Uterine smooth muscle cell (primary cell): ENCODE data around the gene TAS2R31. TPM values are rescaled to one million over a fixed set of nuclear protein-coding genes. Genes with fewer than 3 reads are reported as not detected.

Experiments
- total RNA-seq: library from RNA; depleted of rRNA; stranded (reverse); fragments of >200 nt; gene quantifications from 2 replicates; pipeline ENCODE4 v1.2.3, GENCODE V29; 2014

Gene TAS2R31, protein sequence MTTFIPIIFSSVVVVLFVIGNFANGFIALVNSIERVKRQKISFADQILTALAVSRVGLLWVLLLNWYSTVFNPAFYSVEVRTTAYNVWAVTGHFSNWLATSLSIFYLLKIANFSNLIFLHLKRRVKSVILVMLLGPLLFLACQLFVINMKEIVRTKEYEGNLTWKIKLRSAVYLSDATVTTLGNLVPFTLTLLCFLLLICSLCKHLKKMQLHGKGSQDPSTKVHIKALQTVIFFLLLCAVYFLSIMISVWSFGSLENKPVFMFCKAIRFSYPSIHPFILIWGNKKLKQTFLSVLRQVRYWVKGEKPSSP
- 5.7 and 8.2 TPM in 2 replicates for total RNA-seq

DNA sequence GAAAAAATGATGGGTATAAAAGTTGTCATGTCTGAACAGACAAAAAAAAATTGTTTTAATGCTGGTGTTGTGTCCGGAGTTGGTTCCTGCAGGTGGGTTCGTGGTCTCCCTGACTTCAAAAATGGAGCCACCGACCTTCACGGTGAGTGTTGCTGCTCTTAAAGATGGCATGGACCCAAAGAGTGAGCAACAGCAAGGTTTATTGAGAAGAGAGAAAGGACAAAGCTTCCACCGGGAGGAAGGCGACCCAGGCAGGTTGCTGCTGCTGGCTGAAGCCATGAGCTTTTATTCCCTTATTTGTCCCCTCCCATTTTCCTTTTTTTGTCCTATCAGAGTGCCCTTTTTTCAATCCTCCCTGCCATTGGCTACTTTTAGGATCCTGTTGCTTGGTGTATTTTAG, at the start of gene TAS2R31:
Gene TAS2R31, minus strand, starts transcription at position 101 of the 400 bp plus-strand sequence. Its CDS starts 72 bp downstream, at position 29.

DNA sequence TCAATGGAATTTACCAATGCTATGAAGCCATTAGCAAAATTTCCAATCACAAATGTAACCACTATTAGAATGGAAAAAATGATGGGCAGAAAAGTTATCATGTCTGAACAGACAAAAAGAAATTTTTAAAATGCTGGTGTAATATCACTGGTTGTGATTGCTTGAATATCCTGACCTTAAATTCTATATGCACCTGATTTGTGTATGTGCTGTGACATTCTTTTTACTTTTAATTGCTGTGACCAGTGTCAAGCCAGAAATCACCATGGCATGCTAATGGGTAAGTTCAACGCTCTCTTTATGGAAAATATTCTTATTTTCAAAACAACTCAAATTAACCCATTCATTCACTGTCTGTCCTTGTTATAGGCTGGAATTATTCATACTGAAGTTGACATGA, 31.0 kb upstream of the TAS2R31 start, which contains the start of gene TAS2R46:
Gene TAS2R46, minus strand, starts transcription at position 101 of the 400 bp plus-strand sequence. Its CDS starts 0 bp downstream, at position 101.

DNA sequence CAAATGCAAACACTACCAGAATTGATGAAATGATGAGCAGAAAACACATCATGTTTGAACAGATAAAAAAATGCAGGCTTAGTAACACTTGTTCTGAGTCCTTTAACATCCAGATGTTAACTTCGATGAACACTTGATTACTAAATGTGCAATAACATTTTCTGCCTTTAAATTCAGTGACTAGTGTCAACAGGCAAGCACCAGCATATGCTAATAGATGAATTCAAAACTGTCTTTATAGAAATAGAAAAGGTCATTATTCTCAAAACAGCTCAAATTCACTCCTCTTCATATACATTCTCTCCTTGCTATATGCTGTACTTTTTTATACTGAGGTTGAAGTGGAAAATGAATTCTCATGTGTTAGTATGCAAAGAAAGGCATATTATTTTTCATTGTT, 8.7 kb downstream of the TAS2R31 start, which contains the start of gene TAS2R19:
Gene TAS2R19, minus strand, starts transcription at position 101 of the 400 bp plus-strand sequence. Its CDS starts 49 bp downstream, at position 52.

DNA sequence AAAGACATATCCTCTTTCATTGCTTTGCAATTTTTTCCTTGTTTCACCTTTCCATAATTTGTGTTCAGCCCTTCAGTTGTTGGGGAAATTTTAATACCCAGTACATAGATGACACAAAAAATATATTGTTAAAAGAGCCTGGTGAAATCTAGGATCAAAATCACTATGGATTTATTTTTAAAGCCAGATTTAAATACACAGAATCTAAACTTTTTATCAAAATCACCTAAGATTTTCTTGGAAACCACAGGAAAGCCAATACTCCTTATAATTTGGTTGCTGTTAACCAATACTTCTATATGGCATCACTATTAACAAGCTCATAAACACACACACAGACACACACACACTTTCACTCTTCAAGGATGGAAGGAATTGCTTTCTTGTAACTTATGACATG, 33.0 kb downstream of the TAS2R31 start, which contains the start of gene TAS2R20:
Gene TAS2R20, minus strand, starts transcription at position 101 of the 400 bp plus-strand sequence. CDS start 429 bp downstream, outside the sequence.

DNA sequence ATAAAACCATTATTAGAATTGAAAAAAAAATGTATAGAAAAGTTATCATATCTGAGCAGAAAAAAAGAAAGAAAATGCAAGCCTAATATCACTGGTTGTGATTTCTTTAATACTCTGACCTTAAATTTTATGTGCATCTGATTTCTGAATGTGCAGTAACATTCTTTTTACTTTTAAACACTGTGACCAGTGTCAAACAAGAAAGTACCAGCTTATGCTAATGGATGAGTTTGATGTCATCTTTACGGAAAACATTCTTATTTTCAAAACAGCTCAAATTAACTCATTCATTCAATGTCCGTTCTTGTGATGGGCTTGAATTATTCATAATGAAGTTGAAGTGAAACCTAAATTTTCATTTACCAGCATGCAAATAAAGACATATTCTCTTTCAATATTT, 44.4 kb downstream of the TAS2R31 start, which contains the start of gene TAS2R50:
Gene TAS2R50, minus strand, starts transcription at position 101 of the 400 bp plus-strand sequence. Its CDS starts 52 bp downstream, at position 49.

Other genes with a start within 250 kb of the TAS2R31 start
- gene TAS2R7, start 228.8 kb downstream of the TAS2R31 start, total RNA-seq = not detected in 2 replicates
- not detected in 2 replicates for gene TAS2R8, start 224.1 kb downstream of the TAS2R31 start, total RNA-seq
- 0.12 TPM in 1 of 2 replicates, not detected in the other for gene TAS2R9, start 221.2 kb downstream of the TAS2R31 start, total RNA-seq
- 0.44 and 0.50 TPM in 2 replicates for gene TAS2R10, start 205.0 kb downstream of the TAS2R31 start, total RNA-seq
- 1.1 and 1.4 TPM in 2 replicates for gene PRR4, start 181.9 kb downstream of the TAS2R31 start, total RNA-seq
- 21.8 and 27.1 TPM in 2 replicates for gene PRH1, start 147.2 kb downstream of the TAS2R31 start, total RNA-seq
- gene TAS2R13, start 121.8 kb downstream of the TAS2R31 start, total RNA-seq = 1.5 and 2.3 TPM in 2 replicates
- 0.22 and 0.50 TPM in 2 replicates for gene PRH2, start 102.2 kb downstream of the TAS2R31 start, total RNA-seq
- 2.9 and 3.6 TPM in 2 replicates for gene TAS2R14, start 92.1 kb downstream of the TAS2R31 start, total RNA-seq
- gene TAS2R50, start 44.5 kb downstream of the TAS2R31 start, total RNA-seq = 3.5 and 4.2 TPM in 2 replicates
- 3.9 and 5.8 TPM in 2 replicates for gene TAS2R20, start 33.1 kb downstream of the TAS2R31 start, total RNA-seq
- gene TAS2R19, start 8.8 kb downstream of the TAS2R31 start, total RNA-seq = 7.9 and 10.8 TPM in 2 replicates
- 2.6 and 4.8 TPM in 2 replicates for gene TAS2R46, start 30.9 kb upstream of the TAS2R31 start, total RNA-seq
- gene TAS2R43, start 60.9 kb upstream of the TAS2R31 start, total RNA-seq = 3.5 and 5.3 TPM in 2 replicates
- 6.5 and 9.1 TPM in 2 replicates for gene TAS2R30, start 103.2 kb upstream of the TAS2R31 start, total RNA-seq
- 5.7 and 6.3 TPM in 2 replicates for gene SMIM10L1, start 139.8 kb upstream of the TAS2R31 start, total RNA-seq
- gene TAS2R42, start 155.5 kb upstream of the TAS2R31 start, total RNA-seq = not detected in 2 replicates
- not detected in 2 replicates for gene PRB3, start 238.3 kb upstream of the TAS2R31 start, total RNA-seq